ENCODE data around the gene KHK.
"Not testable (repeated sequence)": the region's sequence is repeated elsewhere in the genome, so short reads cannot be mapped to it uniquely, and the experiment has no call there.

Gene KHK

GRCh38 chr2:27093430-27094352 is 7.1 kb downstream of the KHK start:
- no peak overlapping the region for H3K4me3 ChIP-seq (ENCODE audit: low read depth, low read length)
- no peak for DNase-seq (ENCODE audit: low read depth)

- no peak for DNase-seq (ENCODE audit: low read depth)
- H3K4me3 ChIP-seq (ENCODE audit: low read depth, low read length), result no peak overlapping the region
Measured at GRCh38 chr2:27094353-27094984, 7.9 kb downstream of the KHK start.

GRCh38 chr2:27095427-27095744 is 8.8 kb downstream of the KHK start:
- H3K4me3 ChIP-seq (ENCODE audit: low read depth, low read length), result no peak overlapping the region
- no peak for DNase-seq (ENCODE audit: low read depth)

GRCh38 chr2:27095745-27096651 is 9.4 kb downstream of the KHK start:
- no peak for DNase-seq (ENCODE audit: low read depth)
- peak overlapping the region; percentile 20 for H3K4me3 ChIP-seq (ENCODE audit: low read depth, low read length)

- H3K4me3 ChIP-seq (ENCODE audit: low read depth, low read length), result no peak overlapping the region
- no peak for DNase-seq (ENCODE audit: low read depth)
Measured at GRCh38 chr2:27096748-27097297, 10.3 kb downstream of the KHK start.

GRCh38 chr2:27097341-27097740 is 10.8 kb downstream of the KHK start:
- DNase-seq (ENCODE audit: low read depth), result no peak
- H3K4me3 ChIP-seq (ENCODE audit: low read depth, low read length), result no peak overlapping the region

- no peak overlapping the region for H3K4me3 ChIP-seq (ENCODE audit: low read depth, low read length)
- no peak for DNase-seq (ENCODE audit: low read depth)
Measured at GRCh38 chr2:27099334-27099955, 12.9 kb downstream of the KHK start.

GRCh38 chr2:27100036-27100435 is 13.5 kb downstream of the KHK start:
- no peak overlapping the region for H3K4me3 ChIP-seq (ENCODE audit: low read depth, low read length)
- DNase-seq (ENCODE audit: low read depth), result no peak

- no peak overlapping the region for H3K4me3 ChIP-seq (ENCODE audit: low read depth, low read length)
- no peak for DNase-seq (ENCODE audit: low read depth)
Measured at GRCh38 chr2:27102329-27102728, 15.8 kb downstream of the KHK start.

GRCh38 chr2:27105981-27106380 is 19.4 kb downstream of the KHK start:
- H3K4me3 ChIP-seq (ENCODE audit: low read depth, low read length), result no peak overlapping the region

GRCh38 chr2:27108221-27108620 is 21.6 kb downstream of the KHK start:
- no peak for DNase-seq (ENCODE audit: low read depth)
- H3K4me3 ChIP-seq (ENCODE audit: low read depth, low read length), result no peak overlapping the region

More at GRCh38 chr2:27105981-27106380, 19.4 kb downstream of the KHK start:
- no peak for DNase-seq (ENCODE audit: low read depth)

- no peak overlapping the region for H3K4me3 ChIP-seq (ENCODE audit: low read depth, low read length)
- no peak for DNase-seq (ENCODE audit: low read depth)
Measured at GRCh38 chr2:27109083-27109482, 22.5 kb downstream of the KHK start.

GRCh38 chr2:27110603-27111352 is 24.2 kb downstream of the KHK start:
- not testable (repeated sequence) for H3K4me3 ChIP-seq (ENCODE audit: low read depth, low read length); DNase-seq (ENCODE audit: low read depth)

GRCh38 chr2:27111392-27112078 is 25.0 kb downstream of the KHK start:
- H3K4me3 ChIP-seq (ENCODE audit: low read depth, low read length); DNase-seq (ENCODE audit: low read depth): not testable (repeated sequence)

- no peak overlapping the region for H3K4me3 ChIP-seq (ENCODE audit: low read depth, low read length)
- DNase-seq (ENCODE audit: low read depth), result no peak
Measured at GRCh38 chr2:27115519-27115918, 28.9 kb downstream of the KHK start.

- peak overlapping the region; percentile 51 for H3K4me3 ChIP-seq (ENCODE audit: low read depth, low read length)
- no peak for DNase-seq (ENCODE audit: low read depth)
Measured at GRCh38 chr2:27117995-27118524, 31.5 kb downstream of the KHK start.

- DNase-seq (ENCODE audit: low read depth), result no peak
Measured at GRCh38 chr2:27118525-27119329, 32.2 kb downstream of the KHK start, which contains the start of gene CGREF1. TSS of gene CGREF1 (minus strand) at chr2:27119128. CDS start at chr2:27104366, 14,762 bp downstream.

More at GRCh38 chr2:27118525-27119329, 32.2 kb downstream of the KHK start, which contains the start of gene CGREF1:
- peak within 1 kb of the TSS; percentile 51 for H3K4me3 ChIP-seq (ENCODE audit: low read depth, low read length)

Data from skeletal muscle cell (primary cell).